G401 (cell line): ENCODE results near the gene CEP131. TPM values are rescaled to one million over a fixed set of nuclear protein-coding genes. Genes with fewer than 3 reads are reported as not detected.
"Not testable (repeated sequence)": the region's sequence is repeated elsewhere in the genome, so short reads cannot be mapped to it uniquely, and the experiment has no call there.

Experiments
- DNase-seq: peaks from one replicate; pipeline ENCODE4 v3.0.0-alpha.2; 2015; ENCODE audit warnings: low spot score
- in situ Hi-C: cut with HindIII; loops from 2 replicates; pipeline ENCODE4 v1.10.0; 2016; ENCODE audit warnings: low sequenced_read_pairs, mixed read lengths
- total RNA-seq: library from RNA; depleted of rRNA; stranded (reverse); fragments of >200 nt; shearing (Covaris generic); gene quantifications from 2 replicates; pipeline ENCODE4 v1.2.3, GENCODE V29; 2014

CEP131 gene
- total RNA-seq, 1 experiment from 2014 or later, result 42.0 TPM

DNA sequence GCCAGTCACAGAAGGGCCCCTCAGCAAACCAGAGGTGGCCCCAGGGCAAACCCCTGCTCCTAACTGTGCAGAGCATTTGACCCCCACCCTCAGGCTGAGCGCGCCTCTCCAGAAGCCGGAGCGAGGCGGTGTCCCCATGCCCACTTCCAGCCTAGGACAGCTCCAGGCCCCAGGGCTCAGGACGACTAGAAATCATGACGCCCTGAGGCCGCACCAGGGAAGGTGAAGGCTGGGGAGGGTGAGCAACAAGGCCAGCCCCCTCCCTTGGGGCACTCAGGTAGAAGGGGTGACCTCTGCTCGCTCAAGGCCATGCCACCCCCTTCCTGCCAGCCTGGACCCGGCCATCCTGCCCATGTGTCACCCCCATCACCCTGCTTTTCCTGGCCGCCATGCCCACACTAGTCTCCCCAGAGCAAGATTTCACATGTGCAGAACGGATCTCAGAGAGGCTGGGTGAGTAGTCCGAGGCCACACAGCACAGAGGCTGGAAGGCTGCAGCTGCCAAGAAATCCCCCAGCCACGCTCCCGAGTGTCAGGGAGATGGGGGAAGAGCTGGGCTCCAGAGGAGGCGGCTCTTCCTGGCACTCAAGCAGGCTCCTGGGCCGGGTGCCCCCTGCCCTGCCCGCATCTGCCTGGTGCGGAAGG, 59.6 kb downstream of the CEP131 start:
- DNase-seq, result no peak
- in situ Hi-C loops, result no loop called here

- in situ Hi-C loops, result no loop called here
- DNase-seq, result no peak
Observed at GRCh38 chr17:81162491-81162890, 60.3 kb downstream of the CEP131 start.

- in situ Hi-C loops, result no loop called here
- DNase-seq, result no peak
Observed at GRCh38 chr17:81161972-81162371, 60.8 kb downstream of the CEP131 start.

GRCh38 chr17:81161536-81161935, 61.2 kb downstream of the CEP131 start:
- in situ Hi-C loops, result no loop called here
- DNase-seq, result no peak

- peak; percentile 30 for DNase-seq
- in situ Hi-C loops, result no loop called here
Observed at GRCh38 chr17:81160747-81161453, 61.9 kb downstream of the CEP131 start.

- peak; percentile 58 for DNase-seq
- in situ Hi-C loops, result no loop called here
Observed at GRCh38 chr17:81160306-81160705, 62.5 kb downstream of the CEP131 start.

GRCh38 chr17:81159611-81160265, 63.0 kb downstream of the CEP131 start:
- DNase-seq, result no peak
- in situ Hi-C loops, result no loop called here

GRCh38 chr17:81158688-81159590, 63.8 kb downstream of the CEP131 start:
- no peak for DNase-seq
- in situ Hi-C loops, result no loop called here

DNA sequence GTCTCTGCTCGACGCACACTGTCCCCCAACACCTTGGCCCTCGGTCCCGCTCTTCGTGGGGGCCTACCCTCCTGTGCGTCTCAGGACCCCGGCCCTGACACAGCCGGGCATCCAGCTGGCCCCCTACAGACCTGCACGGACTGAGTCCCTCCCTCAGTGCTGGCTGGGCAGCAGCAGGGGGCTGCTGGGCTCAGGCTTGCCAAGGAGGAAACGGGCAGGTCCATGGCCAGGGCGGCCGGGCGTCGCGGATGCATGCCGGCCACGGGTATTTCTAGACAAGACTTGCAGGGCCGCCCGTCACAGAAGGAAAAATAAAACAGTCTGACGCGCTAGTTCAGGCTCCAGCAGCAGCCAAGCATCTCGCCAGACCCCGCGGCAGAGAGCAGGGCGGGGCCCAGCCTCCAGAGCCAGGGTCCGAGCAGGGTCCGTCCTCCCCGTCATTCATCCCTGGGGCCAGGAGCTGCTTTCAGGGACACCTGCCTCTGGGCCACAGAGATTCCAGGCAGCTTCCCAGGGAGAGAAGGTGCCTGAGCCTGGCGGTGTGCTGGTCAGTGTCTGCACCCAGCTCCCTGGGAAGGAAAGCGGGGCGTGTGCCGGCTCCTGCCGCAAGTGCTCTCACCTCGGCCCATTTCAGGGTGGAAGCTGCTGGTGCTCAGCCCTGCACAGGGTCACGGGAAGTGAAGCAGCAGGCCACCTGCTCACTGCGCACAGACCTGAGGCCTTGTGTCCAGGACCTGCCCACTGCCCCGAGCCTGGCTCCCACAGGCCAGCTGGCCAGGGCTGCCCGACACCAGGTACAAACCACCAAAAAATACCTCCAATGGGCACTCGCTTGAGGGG, 64.7 kb downstream of the CEP131 start:
- in situ Hi-C loops, result no loop called here
- DNase-seq, result peak; percentile 42

DNA sequence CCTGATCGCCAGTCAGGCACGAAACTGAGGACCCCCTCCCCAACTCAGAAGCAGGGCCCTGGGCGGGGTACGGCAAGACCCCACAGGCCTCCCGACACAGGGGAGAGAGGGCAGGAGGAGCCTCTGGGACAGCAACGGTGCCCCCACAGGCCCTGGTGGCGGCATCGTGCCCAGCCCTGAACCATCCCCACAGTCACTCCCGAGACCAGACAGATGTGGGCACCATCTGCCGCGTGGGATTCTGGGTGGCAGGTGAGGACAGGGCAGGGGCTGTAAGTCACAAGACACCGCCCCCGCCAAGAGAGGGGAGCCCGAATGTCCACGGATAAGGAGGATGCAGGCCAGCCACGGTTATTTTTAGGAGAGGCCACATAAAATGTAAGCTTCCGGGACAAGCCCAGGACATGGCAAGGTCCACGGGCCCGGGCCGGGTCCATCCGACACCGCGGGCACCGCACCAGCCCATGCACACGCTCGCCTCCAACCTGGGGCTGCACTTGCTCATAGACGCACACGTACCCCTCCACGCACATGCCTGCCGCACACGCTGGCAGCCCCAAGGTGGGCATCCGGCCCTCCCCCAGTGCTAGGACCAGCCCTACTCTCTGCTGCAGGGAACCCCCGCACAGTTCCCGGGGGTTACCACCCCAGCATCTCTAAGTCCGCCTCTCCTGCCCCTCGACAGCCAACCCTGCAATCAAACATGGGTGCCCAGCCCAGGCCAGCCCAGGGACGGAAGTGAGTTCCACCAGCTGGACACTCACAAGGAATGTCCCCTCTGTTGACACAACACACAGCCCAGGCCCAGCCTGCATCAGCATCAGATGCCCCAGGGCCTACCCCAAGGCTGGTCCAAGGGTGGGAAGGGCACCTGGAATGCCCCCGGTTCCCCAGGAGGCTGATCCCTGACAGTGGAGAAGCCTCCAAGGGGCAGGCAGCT, 65.6 kb downstream of the CEP131 start:
- no peak for DNase-seq
- in situ Hi-C loops, result no loop called here

DNA sequence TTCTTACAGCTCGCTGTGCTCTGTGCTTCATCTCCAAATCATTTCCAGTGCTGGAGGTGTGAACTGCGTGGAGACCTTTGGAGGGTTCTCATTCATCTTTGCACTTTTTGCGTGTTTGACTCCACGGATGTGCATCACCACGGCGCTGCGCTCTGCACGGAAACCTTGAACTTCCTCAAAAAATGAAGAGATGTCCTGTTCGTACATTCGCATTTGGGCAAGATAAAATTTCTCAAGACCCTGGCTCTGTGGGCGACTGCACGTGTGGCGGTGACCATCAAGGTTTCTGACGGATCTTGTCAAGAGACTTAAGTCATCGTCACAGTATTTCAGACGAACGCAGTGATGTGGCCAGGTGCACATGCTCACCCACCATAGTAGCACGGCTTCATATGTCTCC, 67.8 kb downstream of the CEP131 start:
- in situ Hi-C loops, result no loop called here
- DNase-seq, result no peak

GRCh38 chr17:81154016-81154415, 68.7 kb downstream of the CEP131 start:
- DNase-seq, in situ Hi-C loops: not testable (repeated sequence)

GRCh38 chr17:81153340-81153803, 69.4 kb downstream of the CEP131 start:
- in situ Hi-C loops, result no loop called here
- no peak for DNase-seq

DNA sequence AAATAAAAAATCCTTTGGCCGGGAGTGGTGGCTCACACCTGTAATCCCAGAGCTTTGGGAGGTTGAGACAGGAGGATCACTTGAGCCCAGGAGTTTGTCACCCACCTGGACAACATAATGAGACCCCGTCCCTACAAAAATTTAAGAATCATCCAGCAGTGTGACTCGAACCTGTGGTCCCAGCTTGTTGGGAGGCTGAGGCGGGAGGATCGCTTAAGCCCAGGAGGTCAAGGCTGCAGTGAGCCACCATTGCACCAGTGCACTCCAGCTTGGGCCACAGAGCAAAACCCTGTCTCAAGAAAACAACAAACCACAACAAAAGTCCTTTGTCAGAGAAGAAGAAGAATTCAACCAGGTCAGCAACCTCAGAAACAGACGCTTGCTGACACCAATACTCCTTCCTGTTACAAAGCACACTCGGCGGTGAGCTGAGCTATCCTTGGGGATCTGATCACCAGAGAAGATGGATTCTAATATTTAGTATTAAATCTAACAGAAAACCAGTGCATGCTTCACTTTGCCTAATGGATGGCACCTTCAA, 70.4 kb downstream of the CEP131 start:
- no peak for DNase-seq
- in situ Hi-C loops, result no loop called here

- in situ Hi-C loops, result no loop called here
- DNase-seq, result no peak
Observed at GRCh38 chr17:81151278-81151677, 71.5 kb downstream of the CEP131 start.

DNA sequence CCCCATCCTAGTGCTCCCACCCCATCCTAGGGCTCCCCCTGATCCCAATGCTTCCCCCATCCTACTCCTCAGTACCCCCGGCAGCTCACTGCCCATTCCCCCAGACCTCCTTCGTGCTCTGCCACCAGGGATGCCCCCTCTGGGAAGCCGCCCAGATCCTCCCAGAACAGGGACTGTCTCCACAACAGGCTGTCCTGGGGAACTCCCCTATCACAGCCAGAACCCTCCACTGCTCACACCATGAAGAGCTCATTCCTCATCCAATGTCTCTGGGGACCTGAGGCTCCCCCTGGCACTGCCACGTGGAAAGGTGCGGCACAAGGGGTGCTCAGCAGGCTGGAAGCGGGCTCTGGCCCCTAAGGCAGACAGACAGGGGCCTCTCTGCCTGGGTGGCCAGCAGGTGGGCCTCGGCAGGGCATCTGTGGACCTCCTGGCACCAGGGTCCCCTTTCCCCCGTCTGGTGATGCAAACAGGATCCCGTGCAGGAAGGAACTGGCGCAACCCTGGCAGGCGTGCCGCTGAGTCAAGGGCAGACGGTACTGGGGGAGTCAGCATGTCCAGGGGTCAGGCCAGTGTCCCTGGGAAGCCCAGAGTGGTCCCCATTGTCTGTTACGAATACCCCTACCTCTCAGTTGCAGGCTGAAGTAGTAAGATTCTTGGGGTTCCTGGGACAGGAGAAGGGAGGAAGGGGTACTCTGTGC, 72.2 kb downstream of the CEP131 start:
- DNase-seq, result no peak
- in situ Hi-C loops, result no loop called here
